Measurements from ENCODE around the gene AIG1.

The AIG1 gene

DNA sequence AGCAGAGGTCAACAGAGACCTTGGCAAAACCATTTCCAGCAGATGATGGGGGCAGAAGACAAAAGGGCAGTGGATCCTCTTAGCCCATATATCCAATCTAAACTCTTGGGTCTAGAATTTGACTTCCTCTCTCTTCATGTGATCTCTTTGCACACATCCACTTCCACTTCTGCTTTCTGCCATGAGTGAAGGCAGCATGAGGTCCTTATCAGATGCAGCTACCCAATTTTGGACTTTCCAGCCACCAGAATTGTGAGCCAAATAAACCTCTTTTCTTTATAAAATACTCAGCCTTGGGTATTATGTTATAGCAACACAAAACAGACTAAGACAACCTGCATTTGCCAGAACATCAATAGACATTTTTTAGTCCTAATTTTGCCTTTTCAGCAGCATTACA lies 198.3 kb downstream of the AIG1 start:
- TF ChIP-seq, protein P1, sequence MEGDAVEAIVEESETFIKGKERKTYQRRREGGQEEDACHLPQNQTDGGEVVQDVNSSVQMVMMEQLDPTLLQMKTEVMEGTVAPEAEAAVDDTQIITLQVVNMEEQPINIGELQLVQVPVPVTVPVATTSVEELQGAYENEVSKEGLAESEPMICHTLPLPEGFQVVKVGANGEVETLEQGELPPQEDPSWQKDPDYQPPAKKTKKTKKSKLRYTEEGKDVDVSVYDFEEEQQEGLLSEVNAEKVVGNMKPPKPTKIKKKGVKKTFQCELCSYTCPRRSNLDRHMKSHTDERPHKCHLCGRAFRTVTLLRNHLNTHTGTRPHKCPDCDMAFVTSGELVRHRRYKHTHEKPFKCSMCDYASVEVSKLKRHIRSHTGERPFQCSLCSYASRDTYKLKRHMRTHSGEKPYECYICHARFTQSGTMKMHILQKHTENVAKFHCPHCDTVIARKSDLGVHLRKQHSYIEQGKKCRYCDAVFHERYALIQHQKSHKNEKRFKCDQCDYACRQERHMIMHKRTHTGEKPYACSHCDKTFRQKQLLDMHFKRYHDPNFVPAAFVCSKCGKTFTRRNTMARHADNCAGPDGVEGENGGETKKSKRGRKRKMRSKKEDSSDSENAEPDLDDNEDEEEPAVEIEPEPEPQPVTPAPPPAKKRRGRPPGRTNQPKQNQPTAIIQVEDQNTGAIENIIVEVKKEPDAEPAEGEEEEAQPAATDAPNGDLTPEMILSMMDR (IDR thresholded peaks at IDR 0.05; ENCODE audit: low read depth, low read length) = no peak
- H3K4me3 ChIP-seq (ENCODE audit: low read depth, low read length) = no peak overlapping the region

DNA sequence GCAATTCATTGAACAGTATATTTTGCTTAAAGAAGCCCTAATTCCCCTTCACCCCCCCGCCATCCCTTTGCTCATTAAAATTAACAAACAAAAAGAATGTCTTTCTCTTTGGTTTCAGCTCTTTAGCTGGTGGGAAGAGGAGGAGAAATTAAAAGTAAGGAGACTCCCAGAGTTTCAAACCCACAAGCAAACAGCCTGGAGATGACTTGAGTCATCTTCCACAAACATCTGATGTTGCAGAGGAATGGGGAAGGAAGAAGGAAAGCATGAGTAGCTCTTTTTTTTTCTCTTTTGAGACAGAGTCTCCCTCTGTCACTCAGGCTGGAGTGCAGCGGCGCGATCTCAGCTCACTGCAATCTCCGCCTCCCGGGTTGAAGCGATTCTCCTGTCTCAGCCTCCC lies 200.2 kb downstream of the AIG1 start:
- no peak overlapping the region for H3K4me3 ChIP-seq (ENCODE audit: low read depth, low read length)
- TF ChIP-seq, protein P1 (IDR thresholded peaks at IDR 0.05; ENCODE audit: low read depth, low read length) = no peak

DNA sequence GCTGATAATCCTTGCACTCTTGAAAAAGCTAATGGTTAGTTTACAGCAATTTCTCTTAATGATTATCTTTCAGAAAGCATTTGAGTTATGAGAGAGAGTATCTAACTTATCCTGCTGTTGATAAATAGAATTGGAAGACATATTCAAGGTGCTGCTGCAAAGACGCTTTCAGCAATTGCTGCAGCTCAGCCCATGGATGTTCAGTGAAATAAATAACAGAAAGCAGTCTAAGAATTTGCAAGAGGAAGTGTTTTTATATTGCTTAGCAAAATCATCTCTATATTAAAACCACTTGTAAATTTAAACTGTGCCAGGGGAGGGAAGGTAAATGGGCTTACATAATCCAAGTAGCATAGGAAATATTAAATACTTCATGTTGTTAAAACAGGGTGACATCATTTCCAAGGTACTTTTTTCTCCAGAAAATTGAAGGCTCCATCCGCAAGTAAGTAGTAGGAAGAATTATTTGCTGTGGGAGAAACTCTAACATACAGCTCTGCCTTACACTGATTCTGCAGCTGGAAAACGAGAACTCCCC lies 201.3 kb downstream of the AIG1 start:
- TF ChIP-seq, protein P1 (IDR thresholded peaks at IDR 0.05; ENCODE audit: low read depth, low read length) = no peak

DNA sequence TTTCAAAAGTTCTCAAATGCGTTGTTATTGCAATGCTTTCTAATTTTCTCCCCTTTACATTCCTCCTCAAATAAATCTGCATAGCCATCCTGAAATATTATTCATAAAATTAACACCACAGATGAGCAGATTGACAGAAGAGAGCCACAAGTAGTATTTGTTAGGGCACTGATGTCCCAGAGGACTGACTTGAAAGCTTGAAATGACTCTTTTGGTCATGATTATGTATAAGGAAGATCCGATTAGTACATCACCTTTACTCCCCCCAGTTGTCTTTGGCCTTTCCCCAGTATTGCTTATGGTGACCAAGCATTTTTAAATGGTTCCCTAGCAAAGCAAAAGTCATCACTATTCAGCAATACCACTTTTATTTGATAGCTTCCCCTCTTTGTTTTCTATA lies 202.2 kb downstream of the AIG1 start:
- TF ChIP-seq, protein P1 (IDR thresholded peaks at IDR 0.05; ENCODE audit: low read depth, low read length) = no peak
- H3K4me3 ChIP-seq (ENCODE audit: low read depth, low read length) = no peak overlapping the region

More for the DNA sequence above, 201.3 kb downstream of the AIG1 start:
- H3K4me3 ChIP-seq (ENCODE audit: low read depth, low read length) = no peak overlapping the region

DNA sequence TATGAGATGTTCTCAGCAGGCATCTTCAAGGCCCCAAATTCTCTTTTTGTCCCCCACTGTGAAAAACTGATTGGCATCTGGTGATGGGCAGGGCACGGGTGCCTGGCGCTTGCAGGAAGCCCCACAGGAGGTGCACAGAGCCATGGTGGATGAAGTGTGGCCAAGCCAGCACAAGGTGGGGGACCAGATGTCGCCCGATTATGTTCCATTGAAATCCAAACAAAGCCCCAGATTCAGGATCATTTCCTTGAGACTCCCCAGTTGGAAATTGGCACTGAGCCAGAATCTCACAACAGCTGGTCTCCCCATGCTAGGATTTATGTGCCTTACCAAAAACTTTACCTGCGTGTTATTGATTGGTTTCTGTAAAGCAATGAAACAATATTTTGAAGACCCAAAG lies 203.7 kb downstream of the AIG1 start:
- TF ChIP-seq, protein P1 (IDR thresholded peaks at IDR 0.05; ENCODE audit: low read depth, low read length) = no peak
- no peak overlapping the region for H3K4me3 ChIP-seq (ENCODE audit: low read depth, low read length)

DNA sequence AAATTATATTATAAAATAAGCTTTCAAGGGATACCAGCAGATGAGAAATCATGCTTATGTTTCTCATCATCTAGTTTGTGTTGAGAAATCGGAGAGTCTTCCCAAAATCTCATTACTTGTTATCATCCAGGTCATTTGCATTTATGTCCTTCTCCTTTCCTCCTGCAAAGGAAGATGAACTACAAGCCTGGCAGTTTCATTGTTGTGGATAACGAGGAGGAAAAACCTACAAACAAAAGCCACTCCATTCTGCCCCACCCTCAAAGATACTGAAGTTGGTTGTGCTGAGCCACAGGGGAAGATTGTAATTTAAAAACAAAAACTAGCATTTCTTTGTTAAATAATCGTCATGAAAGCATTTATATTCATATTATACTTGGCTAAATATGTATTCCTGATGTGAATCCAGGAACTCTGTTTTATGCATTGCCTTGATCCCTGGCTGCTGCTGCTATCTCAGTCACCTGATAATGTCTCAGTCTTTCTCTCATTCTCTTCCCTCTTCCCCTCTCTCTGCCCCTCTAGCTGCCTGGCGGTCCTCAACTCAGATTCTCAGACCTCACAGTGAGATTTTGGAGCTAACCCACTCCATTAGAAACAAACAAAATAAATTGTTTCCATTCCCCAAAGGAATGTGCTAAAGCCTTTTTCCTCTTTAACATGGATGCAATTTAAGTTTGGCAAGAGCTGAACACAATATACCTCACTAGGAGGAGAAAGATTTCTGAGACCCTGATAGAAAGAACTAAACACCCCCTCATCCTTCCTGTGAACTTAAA lies 204.5 kb downstream of the AIG1 start:
- TF ChIP-seq, protein P1 (IDR thresholded peaks at IDR 0.05; ENCODE audit: low read depth, low read length) = no peak
- H3K4me3 ChIP-seq (ENCODE audit: low read depth, low read length) = no peak overlapping the region

DNA sequence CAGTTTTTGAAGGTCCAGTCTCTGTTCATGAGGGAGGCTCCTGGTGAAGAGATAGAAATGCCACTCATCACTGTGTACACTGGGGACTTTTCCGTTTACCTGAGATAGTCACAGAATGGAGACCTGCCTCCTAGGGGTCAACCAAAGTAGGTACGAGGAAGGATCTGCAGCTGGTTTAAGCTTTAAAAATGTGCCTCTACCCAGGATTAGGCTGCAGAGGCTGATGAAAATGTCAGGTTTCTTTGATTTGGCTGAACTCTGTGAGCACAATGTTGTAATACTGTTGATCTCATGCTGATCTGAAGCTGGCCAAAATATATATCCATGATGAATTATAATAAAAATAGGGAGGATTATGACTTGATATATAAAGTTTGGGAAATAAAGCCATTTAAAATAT lies 207.1 kb downstream of the AIG1 start:
- TF ChIP-seq, protein P1 (IDR thresholded peaks at IDR 0.05; ENCODE audit: low read depth, low read length) = no peak
- no peak overlapping the region for H3K4me3 ChIP-seq (ENCODE audit: low read depth, low read length)
